HepG2 (cell line): ENCODE data around the gene TEX19. TPM values are rescaled to one million over a fixed set of nuclear protein-coding genes. Genes with fewer than 3 reads are reported as not detected.

Source experiments
- ATAC-seq: fragments of 200-7000 bp; cut with Tn5 transposase; 3 replicates; pipeline ENCODE4 v1.9.1; 2020; ENCODE audit warnings: mild to moderate bottlenecking, moderate library complexity
- BruUV-seq: library from RNA; stranded (reverse); fragments of 400-500 nt; replicated peaks from 2 replicates; lab custom pipeline; 2021; lab: Mats Ljungman, UMichigan
- CTCF ChIA-PET: fragments of 300-600 bp; formaldehyde crosslinking; extraction: SDS; loops from one replicate; lab custom pipeline; 2021; ENCODE audit warnings: low total read pairs, inconsistent platforms, low intra/inter-chr PET ratio; lab: Yijun Ruan, JAX
- POLR2A ChIA-PET: fragments of 350-600 bp; sonication (Branson Sonifier 250); formaldehyde crosslinking; loops from one replicate; lab custom pipeline; 2020; ENCODE audit warnings: antibody characterized with exemption, inconsistent platforms; lab: Yijun Ruan, JAX
- DNase-seq: peaks from one replicate; pipeline ENCODE4 v3.0.0-alpha.2; 2015; ENCODE audit warnings: low spot score
- FAIRE-seq: peaks from 3 replicates; lab custom pipeline; 2011; peaks lifted over from hg19 to GRCh38; lab: Jason Lieb, UNC
- H2AFZ ChIP-seq: one replicate; pipeline ENCODE4 v1.6.1; 2011; ENCODE audit warnings: low read length, inconsistent platforms
- H3K27ac ChIP-seq: fragments of 300-600 bp; 3 replicates; pipeline ENCODE4 v1.8.0; 2011; ENCODE audit warnings: mixed run types, mild to moderate bottlenecking, mixed read lengths, low read length, inconsistent platforms; ENCODE audit not compliant: insufficient read depth; ENCODE audit errors: extremely low read length
- H3K27me3 ChIP-seq, 2 experiments: fragments of 200-600 bp in 1 of 2; 2 replicates in 1 of 2; 3 replicates in 1 of 2; pipeline versions ENCODE4 v1.6.0 to v1.8.0; 2011; ENCODE audit warnings: low read length in 2 of 2, mild to moderate bottlenecking in 2 of 2, moderate library complexity in 2 of 2, inconsistent platforms in 1 of 2; ENCODE audit not compliant: insufficient read depth in 2 of 2, control insufficient read depth in 1 of 2
- H3K36me3 ChIP-seq, 2 experiments: fragments of 200-600 bp in 1 of 2; replicated peaks in 1 of 2; 2 replicates in 1 of 2; 3 replicates in 1 of 2; pipeline versions ENCODE4 v1.5.1 to v1.8.0; 2011; ENCODE audit warnings: low read length in 2 of 2, inconsistent platforms in 1 of 2; ENCODE audit not compliant: insufficient read depth in 2 of 2, control insufficient read depth in 1 of 2
- H3K4me1 ChIP-seq: 2 replicates; pipeline ENCODE4 v1.5.1; 2012; ENCODE audit warnings: low read length, inconsistent platforms; ENCODE audit not compliant: insufficient read depth
- H3K4me2 ChIP-seq: 2 replicates; pipeline ENCODE4 v1.6.0; 2011; ENCODE audit warnings: low read depth, low read length, inconsistent platforms
- H3K4me3 ChIP-seq, 3 experiments: fragments of 200-600 bp in 1 of 3; sonication (generic), shearing (Covaris generic) in 1 of 3; replicated peaks in 1 of 3; 2 replicates each; pipeline ENCODE4 v1.5.1; 2011 to 2016; ENCODE audit warnings: low read length in 3 of 3, inconsistent platforms in 2 of 3, low read depth in 2 of 3, mild to moderate bottlenecking in 2 of 3, control low read depth in 1 of 3, mixed read lengths in 1 of 3; ENCODE audit not compliant: insufficient read depth in 1 of 3
- H3K79me2 ChIP-seq: one replicate; pipeline ENCODE4 v1.6.1; 2011; ENCODE audit warnings: low read length, inconsistent platforms; ENCODE audit not compliant: insufficient read depth
- H3K9ac ChIP-seq: 2 replicates; pipeline ENCODE4 v1.6.0; 2011; ENCODE audit warnings: mild to moderate bottlenecking, low read depth, low read length, inconsistent platforms; ENCODE audit not compliant: insufficient read depth
- H3K9me3 ChIP-seq: 2 replicates; pipeline ENCODE4 v1.5.1; 2012; ENCODE audit warnings: mild to moderate bottlenecking, low read length
- H4K20me1 ChIP-seq: 2 replicates; pipeline ENCODE4 v1.6.0; 2011; ENCODE audit warnings: inconsistent platforms, mild to moderate bottlenecking, low read length, moderate library complexity; ENCODE audit not compliant: insufficient read depth
- FOSL2 ChIP-seq: sonication (generic); formaldehyde crosslinking; IDR thresholded peaks from 2 replicates; pipeline ENCODE4 v1.4.0; 2020; ENCODE audit warnings: missing genetic modification reagents
- HOXA9 ChIP-seq: sonication (generic); formaldehyde crosslinking; IDR thresholded peaks from 2 replicates; pipeline ENCODE4 v1.8.1; 2022; ENCODE audit warnings: missing genetic modification reagents, mild to moderate bottlenecking, moderate library complexity, borderline replicate concordance
- KDM5B ChIP-seq: sonication (generic); formaldehyde crosslinking; IDR thresholded peaks from 2 replicates; pipeline ENCODE4 v1.4.0; 2020; ENCODE audit warnings: missing genetic modification reagents, mild to moderate bottlenecking, borderline replicate concordance
- ZNF10 ChIP-seq: sonication (generic); formaldehyde crosslinking; IDR thresholded peaks from 2 replicates; pipeline ENCODE4 v1.4.0; 2020; ENCODE audit warnings: mild to moderate bottlenecking, low read depth, missing genetic modification reagents, borderline replicate concordance
- ZNF44 ChIP-seq: sonication (generic); formaldehyde crosslinking; IDR thresholded peaks from 2 replicates; pipeline ENCODE4 v1.5.1; 2020; ENCODE audit warnings: mild to moderate bottlenecking, missing genetic modification reagents
- ZNF530 ChIP-seq: sonication (generic); formaldehyde crosslinking; IDR thresholded peaks from 2 replicates; pipeline ENCODE4 v1.5.0; 2020; ENCODE audit warnings: low read depth, mild to moderate bottlenecking, missing genetic modification reagents
- WGBS: methylation state at CpG from one replicate; pipeline ENCODE4 v1.1.6; 2017; ENCODE audit warnings: low lambda C conversion rate; 5-methylcytosine and 5-hydroxymethylcytosine counted together
- in situ Hi-C: cut with HindIII; loops from 2 replicates; pipeline ENCODE4 v1.10.0; 2017; ENCODE audit warnings: low pct_unique_long_range_greater_than_20kb; ENCODE audit not compliant: extremely low pct_ligation_motif_present
- intact Hi-C: fragments of 100-400 bp; cut with micrococcal nuclease; formaldehyde crosslinking; loops from one replicate; pipeline ENCODE4 v1.10.0; 2022; ENCODE audit not compliant: unreplicated experiment
- polyA plus RNA-seq, 8 experiments: library from polyadenylated mRNA; depleted of rRNA in 3 of 8; stranded (reverse) in 7 of 8; unstranded in 1 of 8; fragments of >200 nt; fragmentation: Illumina TruSeq in 4 of 8; extraction: Trizol in 4 of 8; gene quantifications; 2 replicates each; pipeline versions ENCODE4 v1.2.1 to v1.2.3, GENCODE V29; 2011 to 2016; ENCODE audit warnings: low read depth in 4 of 8, missing spikeins in 1 of 8, mixed read lengths in 1 of 8; ENCODE audit not compliant: insufficient read depth in 1 of 8
- total RNA-seq, 5 experiments: library from RNA; depleted of rRNA; stranded (reverse); fragments of >200 nt; fragmentation: Illumina TruSeq; extraction: Trizol; gene quantifications; 2 replicates each; pipeline ENCODE4 v1.2.3, GENCODE V29; 2016; ENCODE audit warnings: low read depth in 1 of 5
- TF ChIP-seq, protein P1 (sequence below): IDR thresholded peaks from 2 replicates; pipeline ENCODE4 v1.4.0; 2020; ENCODE audit warnings: mild to moderate bottlenecking, missing genetic modification reagents
- TF ChIP-seq, protein P2 (sequence below): sonication (generic); formaldehyde crosslinking; IDR thresholded peaks from 2 replicates; pipeline ENCODE4 v1.8.0; 2022; ENCODE audit warnings: missing genetic modification reagents, mild to moderate bottlenecking, borderline replicate concordance
- TF ChIP-seq, protein P3 (sequence below): sonication (generic); formaldehyde crosslinking; IDR thresholded peaks from 2 replicates; pipeline ENCODE4 v1.4.0; 2020; ENCODE audit warnings: missing genetic modification reagents
- TF ChIP-seq, protein P4 (sequence below): sonication (generic); formaldehyde crosslinking; IDR thresholded peaks from 2 replicates; pipeline ENCODE4 v1.4.0; 2020; ENCODE audit warnings: low read depth, mild to moderate bottlenecking, missing genetic modification reagents
- TF ChIP-seq, protein P5 (sequence below): sonication (generic); formaldehyde crosslinking; IDR thresholded peaks from 2 replicates; pipeline ENCODE4 v1.4.0; 2020; ENCODE audit warnings: low read depth, mild to moderate bottlenecking, missing genetic modification reagents

Gene TEX19
- total and polyA plus RNA-seq, 2 of the 13 experiments (the other 11 are each of a cell fraction or from before 2014, with no cell fraction given) = 1.3 to 6.0 TPM

DNA sequence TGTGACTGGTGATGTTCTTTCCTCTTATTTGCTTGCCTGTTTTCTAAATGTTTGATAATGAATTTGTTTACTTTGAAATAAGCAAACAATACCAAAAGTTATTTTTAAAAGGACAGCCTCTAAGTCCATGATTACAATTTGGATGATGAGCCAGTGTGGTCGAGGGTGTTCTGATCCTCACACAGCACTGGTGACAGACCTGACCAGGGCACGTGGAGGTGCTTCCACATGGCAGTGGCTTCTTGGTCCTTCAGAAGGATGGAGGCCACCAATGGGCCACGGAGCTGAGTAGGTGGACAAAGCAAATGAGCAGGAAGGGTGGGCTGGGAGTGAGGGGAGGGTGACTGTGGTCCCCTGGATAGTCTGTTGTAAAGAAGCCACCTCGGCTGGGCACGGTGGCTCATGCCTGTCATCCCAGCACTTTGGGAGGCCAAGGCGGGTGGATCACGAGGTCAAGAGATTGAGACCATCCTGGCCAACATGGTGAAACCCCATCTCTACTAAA, 4.2 kb upstream of the TEX19 start:
- POLR2A ChIA-PET = interaction anchor here (0.8 to 5.0 kb wide), 6 partner anchors 9 to 119 kb away, joined by 3 to 36 read pairs (median 10); no protein-coding TSS in a partner anchor
- H3K27me3 ChIP-seq = no peaks in the 10 kb centered on the region
- FAIRE-seq = no peak
- TF ChIP-seq, protein P1, sequence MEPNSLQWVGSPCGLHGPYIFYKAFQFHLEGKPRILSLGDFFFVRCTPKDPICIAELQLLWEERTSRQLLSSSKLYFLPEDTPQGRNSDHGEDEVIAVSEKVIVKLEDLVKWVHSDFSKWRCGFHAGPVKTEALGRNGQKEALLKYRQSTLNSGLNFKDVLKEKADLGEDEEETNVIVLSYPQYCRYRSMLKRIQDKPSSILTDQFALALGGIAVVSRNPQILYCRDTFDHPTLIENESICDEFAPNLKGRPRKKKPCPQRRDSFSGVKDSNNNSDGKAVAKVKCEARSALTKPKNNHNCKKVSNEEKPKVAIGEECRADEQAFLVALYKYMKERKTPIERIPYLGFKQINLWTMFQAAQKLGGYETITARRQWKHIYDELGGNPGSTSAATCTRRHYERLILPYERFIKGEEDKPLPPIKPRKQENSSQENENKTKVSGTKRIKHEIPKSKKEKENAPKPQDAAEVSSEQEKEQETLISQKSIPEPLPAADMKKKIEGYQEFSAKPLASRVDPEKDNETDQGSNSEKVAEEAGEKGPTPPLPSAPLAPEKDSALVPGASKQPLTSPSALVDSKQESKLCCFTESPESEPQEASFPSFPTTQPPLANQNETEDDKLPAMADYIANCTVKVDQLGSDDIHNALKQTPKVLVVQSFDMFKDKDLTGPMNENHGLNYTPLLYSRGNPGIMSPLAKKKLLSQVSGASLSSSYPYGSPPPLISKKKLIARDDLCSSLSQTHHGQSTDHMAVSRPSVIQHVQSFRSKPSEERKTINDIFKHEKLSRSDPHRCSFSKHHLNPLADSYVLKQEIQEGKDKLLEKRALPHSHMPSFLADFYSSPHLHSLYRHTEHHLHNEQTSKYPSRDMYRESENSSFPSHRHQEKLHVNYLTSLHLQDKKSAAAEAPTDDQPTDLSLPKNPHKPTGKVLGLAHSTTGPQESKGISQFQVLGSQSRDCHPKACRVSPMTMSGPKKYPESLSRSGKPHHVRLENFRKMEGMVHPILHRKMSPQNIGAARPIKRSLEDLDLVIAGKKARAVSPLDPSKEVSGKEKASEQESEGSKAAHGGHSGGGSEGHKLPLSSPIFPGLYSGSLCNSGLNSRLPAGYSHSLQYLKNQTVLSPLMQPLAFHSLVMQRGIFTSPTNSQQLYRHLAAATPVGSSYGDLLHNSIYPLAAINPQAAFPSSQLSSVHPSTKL (CRISPR knock-in tag) = no peak
- TF ChIP-seq, protein P2, sequence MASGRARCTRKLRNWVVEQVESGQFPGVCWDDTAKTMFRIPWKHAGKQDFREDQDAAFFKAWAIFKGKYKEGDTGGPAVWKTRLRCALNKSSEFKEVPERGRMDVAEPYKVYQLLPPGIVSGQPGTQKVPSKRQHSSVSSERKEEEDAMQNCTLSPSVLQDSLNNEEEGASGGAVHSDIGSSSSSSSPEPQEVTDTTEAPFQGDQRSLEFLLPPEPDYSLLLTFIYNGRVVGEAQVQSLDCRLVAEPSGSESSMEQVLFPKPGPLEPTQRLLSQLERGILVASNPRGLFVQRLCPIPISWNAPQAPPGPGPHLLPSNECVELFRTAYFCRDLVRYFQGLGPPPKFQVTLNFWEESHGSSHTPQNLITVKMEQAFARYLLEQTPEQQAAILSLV (CRISPR knock-in tag) = no peak
- TF ChIP-seq, protein P3, sequence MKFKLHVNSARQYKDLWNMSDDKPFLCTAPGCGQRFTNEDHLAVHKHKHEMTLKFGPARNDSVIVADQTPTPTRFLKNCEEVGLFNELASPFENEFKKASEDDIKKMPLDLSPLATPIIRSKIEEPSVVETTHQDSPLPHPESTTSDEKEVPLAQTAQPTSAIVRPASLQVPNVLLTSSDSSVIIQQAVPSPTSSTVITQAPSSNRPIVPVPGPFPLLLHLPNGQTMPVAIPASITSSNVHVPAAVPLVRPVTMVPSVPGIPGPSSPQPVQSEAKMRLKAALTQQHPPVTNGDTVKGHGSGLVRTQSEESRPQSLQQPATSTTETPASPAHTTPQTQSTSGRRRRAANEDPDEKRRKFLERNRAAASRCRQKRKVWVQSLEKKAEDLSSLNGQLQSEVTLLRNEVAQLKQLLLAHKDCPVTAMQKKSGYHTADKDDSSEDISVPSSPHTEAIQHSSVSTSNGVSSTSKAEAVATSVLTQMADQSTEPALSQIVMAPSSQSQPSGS (CRISPR knock-in tag) = no peak
- no peak for TF ChIP-seq ZNF10 (CRISPR knock-in tag)
- no peak for TF ChIP-seq HOXA9 (CRISPR knock-in tag)
- TF ChIP-seq, protein P4, sequence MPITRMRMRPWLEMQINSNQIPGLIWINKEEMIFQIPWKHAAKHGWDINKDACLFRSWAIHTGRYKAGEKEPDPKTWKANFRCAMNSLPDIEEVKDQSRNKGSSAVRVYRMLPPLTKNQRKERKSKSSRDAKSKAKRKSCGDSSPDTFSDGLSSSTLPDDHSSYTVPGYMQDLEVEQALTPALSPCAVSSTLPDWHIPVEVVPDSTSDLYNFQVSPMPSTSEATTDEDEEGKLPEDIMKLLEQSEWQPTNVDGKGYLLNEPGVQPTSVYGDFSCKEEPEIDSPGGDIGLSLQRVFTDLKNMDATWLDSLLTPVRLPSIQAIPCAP (CRISPR knock-in tag) = no peak
- TF ChIP-seq, protein P5, sequence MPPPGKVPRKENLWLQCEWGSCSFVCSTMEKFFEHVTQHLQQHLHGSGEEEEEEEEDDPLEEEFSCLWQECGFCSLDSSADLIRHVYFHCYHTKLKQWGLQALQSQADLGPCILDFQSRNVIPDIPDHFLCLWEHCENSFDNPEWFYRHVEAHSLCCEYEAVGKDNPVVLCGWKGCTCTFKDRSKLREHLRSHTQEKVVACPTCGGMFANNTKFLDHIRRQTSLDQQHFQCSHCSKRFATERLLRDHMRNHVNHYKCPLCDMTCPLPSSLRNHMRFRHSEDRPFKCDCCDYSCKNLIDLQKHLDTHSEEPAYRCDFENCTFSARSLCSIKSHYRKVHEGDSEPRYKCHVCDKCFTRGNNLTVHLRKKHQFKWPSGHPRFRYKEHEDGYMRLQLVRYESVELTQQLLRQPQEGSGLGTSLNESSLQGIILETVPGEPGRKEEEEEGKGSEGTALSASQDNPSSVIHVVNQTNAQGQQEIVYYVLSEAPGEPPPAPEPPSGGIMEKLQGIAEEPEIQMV (CRISPR knock-in tag) = no peak
- no peak for TF ChIP-seq ZNF530 (CRISPR knock-in tag)
- no peak for TF ChIP-seq FOSL2 (CRISPR knock-in tag)
- no peak for TF ChIP-seq ZNF44 (CRISPR knock-in tag)
- 0 out of 2 replicates have a peak, but pooled peaks have one; percentile 29 for TF ChIP-seq KDM5B (CRISPR knock-in tag)

More for the DNA sequence above, 4.2 kb upstream of the TEX19 start:
- in situ Hi-C loops = loop anchor here (5.0 to 10.0 kb wide), 3 partner anchors 32 to 200 kb away; no protein-coding TSS in a partner anchor
- no peak for DNase-seq
- Histone ChIP-seq H3K4me3 (no peak overlapping the region; a peak in 1 of 6 replicates), H3K4me1 (peaks cover 96% of the 10 kb centered on the region), H3K9me3 (no peaks in the 10 kb centered on the region), H3K9ac (peak overlapping the region; percentile 2; the same call in 1 of the 2 replicates), H3K27ac (no peak overlapping the region), H4K20me1 (no peaks in the 10 kb centered on the region), H2AFZ (no peak overlapping the region), H3K36me3 (no peaks in the 10 kb centered on the region), H3K4me2 (peak overlapping the region; percentile 68), H3K79me2 (no peaks in the 10 kb centered on the region)
- 52% methylated on average over 7 of the region's 7 CpGs for WGBS
- intact Hi-C loops = loop anchor here (5.0 kb wide), 2 partner anchors 32 to 197 kb away; no protein-coding TSS in a partner anchor
- CTCF ChIA-PET = interaction anchor here (5.1 kb wide), 1 partner anchor 60 kb away, joined by 41 read pairs; no protein-coding TSS in a partner anchor
- BruUV-seq = no TSS peak
- ATAC-seq = no peak
